ENCODE data around the gene EIF2S2.

The EIF2S2 gene

GRCh38 chr20:34061695-34062094 lies 50.3 kb downstream of the EIF2S2 start:
- DNase-seq, result no peak

GRCh38 chr20:34060970-34061369 lies 51.1 kb downstream of the EIF2S2 start:
- no peak for DNase-seq

GRCh38 chr20:34058831-34059230 lies 53.2 kb downstream of the EIF2S2 start:
- no peak for DNase-seq

- no peak for DNase-seq
These were observed 56.8 kb downstream of the EIF2S2 start for GRCh38 chr20:34055290-34055689.

- DNase-seq, result no peak
These were observed 59.6 kb downstream of the EIF2S2 start for GRCh38 chr20:34052414-34052813.

- DNase-seq, result no peak
These were observed 61.9 kb downstream of the EIF2S2 start for GRCh38 chr20:34049897-34050695.

- DNase-seq, result no peak
These were observed 62.7 kb downstream of the EIF2S2 start for GRCh38 chr20:34049389-34049788.

GRCh38 chr20:34047917-34048316 lies 64.1 kb downstream of the EIF2S2 start:
- no peak for DNase-seq

- DNase-seq, result no peak
These were observed 64.9 kb downstream of the EIF2S2 start for GRCh38 chr20:34047010-34047687.

- DNase-seq, result no peak
These were observed 65.9 kb downstream of the EIF2S2 start for GRCh38 chr20:34045930-34046725.

GRCh38 chr20:34045294-34045693 lies 66.7 kb downstream of the EIF2S2 start:
- DNase-seq, result no peak

- no peak for DNase-seq
These were observed 69.0 kb downstream of the EIF2S2 start for GRCh38 chr20:34043025-34043424.

- DNase-seq, result no peak
These were observed 69.8 kb downstream of the EIF2S2 start for GRCh38 chr20:34042262-34042661.

- DNase-seq, result no peak
These were observed 70.8 kb downstream of the EIF2S2 start for GRCh38 chr20:34041226-34041625.

- DNase-seq, result no peak
These were observed 71.6 kb downstream of the EIF2S2 start for GRCh38 chr20:34040300-34040995.

All from stimulated activated CD4-positive, alpha-beta T cell treated with anti-CD3 and anti-CD28 coated beads, Interleukin-4, amount 100 ng/mL, for 4 hours (primary cell).